ENCODE measurements around the gene COX10. TPM values are rescaled to one million over a fixed set of nuclear protein-coding genes. Genes with fewer than 3 reads are reported as not detected.
A peak's percentile ranks its signal among the peaks of the same experiment; 100 is the strongest.

Gene COX10
- total RNA-seq, 1 donor: 15.5 TPM

DNA sequence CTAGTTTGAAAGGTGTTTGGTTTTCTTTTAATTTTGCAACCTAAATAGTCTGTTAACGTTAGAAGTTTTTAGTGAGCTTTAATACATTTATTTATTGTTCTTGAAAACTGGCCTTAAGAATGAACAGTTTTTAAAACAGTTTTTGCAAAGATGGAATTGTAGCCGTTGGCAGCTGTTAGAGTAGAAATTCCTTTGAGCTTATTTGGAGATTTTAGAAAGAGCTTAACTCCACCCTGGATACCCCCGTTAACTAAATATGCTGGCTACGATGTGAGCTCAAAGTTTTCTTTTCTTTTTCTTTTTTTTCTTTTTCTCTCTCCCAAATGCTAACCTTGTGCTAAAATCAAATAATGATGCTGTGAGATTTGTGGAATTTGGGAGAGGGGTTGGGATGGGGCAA lies 75.2 kb downstream of the COX10 start:
- H3K4me3 ChIP-seq (ENCODE audit: low read depth, low read length): no peak overlapping the region
- TF ChIP-seq, protein P1, sequence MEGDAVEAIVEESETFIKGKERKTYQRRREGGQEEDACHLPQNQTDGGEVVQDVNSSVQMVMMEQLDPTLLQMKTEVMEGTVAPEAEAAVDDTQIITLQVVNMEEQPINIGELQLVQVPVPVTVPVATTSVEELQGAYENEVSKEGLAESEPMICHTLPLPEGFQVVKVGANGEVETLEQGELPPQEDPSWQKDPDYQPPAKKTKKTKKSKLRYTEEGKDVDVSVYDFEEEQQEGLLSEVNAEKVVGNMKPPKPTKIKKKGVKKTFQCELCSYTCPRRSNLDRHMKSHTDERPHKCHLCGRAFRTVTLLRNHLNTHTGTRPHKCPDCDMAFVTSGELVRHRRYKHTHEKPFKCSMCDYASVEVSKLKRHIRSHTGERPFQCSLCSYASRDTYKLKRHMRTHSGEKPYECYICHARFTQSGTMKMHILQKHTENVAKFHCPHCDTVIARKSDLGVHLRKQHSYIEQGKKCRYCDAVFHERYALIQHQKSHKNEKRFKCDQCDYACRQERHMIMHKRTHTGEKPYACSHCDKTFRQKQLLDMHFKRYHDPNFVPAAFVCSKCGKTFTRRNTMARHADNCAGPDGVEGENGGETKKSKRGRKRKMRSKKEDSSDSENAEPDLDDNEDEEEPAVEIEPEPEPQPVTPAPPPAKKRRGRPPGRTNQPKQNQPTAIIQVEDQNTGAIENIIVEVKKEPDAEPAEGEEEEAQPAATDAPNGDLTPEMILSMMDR (IDR thresholded peaks at IDR 0.05; ENCODE audit: insufficient read depth, low read depth, low read length): no peak
- no peak for DNase-seq (ENCODE audit: low read depth)

DNA sequence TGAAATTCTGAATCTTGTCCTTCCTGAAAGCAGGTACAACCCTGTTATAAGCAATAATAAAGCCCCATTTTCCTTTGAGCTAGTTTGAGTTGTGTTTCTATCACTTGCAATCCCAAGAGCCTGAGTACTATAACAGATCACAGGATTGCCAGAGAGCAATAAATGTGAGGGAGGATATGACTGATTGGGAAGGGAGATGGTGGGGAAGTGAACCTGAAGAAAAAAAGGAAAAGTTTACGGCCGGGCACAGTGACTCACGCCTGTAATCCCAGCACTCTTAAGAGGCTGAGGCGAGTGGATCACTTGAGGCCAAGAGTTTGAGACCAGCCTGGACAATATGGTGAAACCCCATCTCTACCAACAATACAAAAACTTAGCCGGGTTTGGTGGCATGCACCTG lies 80.4 kb downstream of the COX10 start:
- TF ChIP-seq, protein P1 (IDR thresholded peaks at IDR 0.05; ENCODE audit: insufficient read depth, low read depth, low read length): no peak
- no peak overlapping the region for H3K4me3 ChIP-seq (ENCODE audit: low read depth, low read length)
- no peak for DNase-seq (ENCODE audit: low read depth)

- H3K4me3 ChIP-seq (ENCODE audit: low read depth, low read length): no peak overlapping the region
- TF ChIP-seq, protein P1 (IDR thresholded peaks at IDR 0.05; ENCODE audit: insufficient read depth, low read depth, low read length): no peak
- DNase-seq (ENCODE audit: low read depth): no peak
These were observed 81.3 kb downstream of the COX10 start for GRCh38 chr17:14150619-14151018.

GRCh38 chr17:14152721-14153120 lies 83.4 kb downstream of the COX10 start:
- TF ChIP-seq, protein P1 (IDR thresholded peaks at IDR 0.05; ENCODE audit: insufficient read depth, low read depth, low read length): no peak
- no peak overlapping the region for H3K4me3 ChIP-seq (ENCODE audit: low read depth, low read length)
- no peak for DNase-seq (ENCODE audit: low read depth)

- TF ChIP-seq, protein P1 (IDR thresholded peaks at IDR 0.05; ENCODE audit: insufficient read depth, low read depth, low read length): no peak
- H3K4me3 ChIP-seq (ENCODE audit: low read depth, low read length): no peak overlapping the region
- DNase-seq (ENCODE audit: low read depth): no peak
These were observed 84.1 kb downstream of the COX10 start for GRCh38 chr17:14153374-14153773.

- peak; percentile 92 for DNase-seq (ENCODE audit: low read depth)
- TF ChIP-seq, protein P1 (IDR thresholded peaks at IDR 0.05; ENCODE audit: insufficient read depth, low read depth, low read length): no peak
- H3K4me3 ChIP-seq (ENCODE audit: low read depth, low read length): no peak overlapping the region
These were observed 87.4 kb downstream of the COX10 start for GRCh38 chr17:14156689-14157088.

DNA sequence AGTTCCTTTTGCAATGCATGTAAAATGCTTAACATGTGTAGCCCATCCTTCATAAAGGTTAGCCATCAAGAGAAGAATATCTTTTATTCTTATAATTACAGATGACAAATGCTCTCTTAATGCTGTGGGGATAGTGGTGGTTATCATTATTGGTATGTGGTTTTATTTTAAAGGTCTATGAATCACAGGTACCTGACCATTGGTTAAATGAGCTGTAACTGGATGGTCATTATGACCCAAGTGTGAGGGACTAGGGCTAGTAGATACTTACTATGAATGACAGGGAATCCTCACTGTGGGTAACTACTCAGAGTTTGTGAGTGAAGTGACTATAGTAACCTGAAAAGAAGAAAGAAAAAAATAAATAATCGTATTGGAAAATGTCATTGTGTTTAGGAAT lies 88.5 kb downstream of the COX10 start:
- no peak overlapping the region for H3K4me3 ChIP-seq (ENCODE audit: low read depth, low read length)
- TF ChIP-seq, protein P1 (IDR thresholded peaks at IDR 0.05; ENCODE audit: insufficient read depth, low read depth, low read length): no peak
- DNase-seq (ENCODE audit: low read depth): no peak
